HFFc6 (cell line): ENCODE measurements around the gene L3HYPDH. TPM values are rescaled to one million over a fixed set of nuclear protein-coding genes. Genes with fewer than 3 reads are reported as not detected.

Experiments used
- DNase-seq: peaks from one replicate; pipeline ENCODE4 v3.0.0-alpha.2; 2018
- H3K27ac Mint-ChIP-seq: 2 replicates; pipeline ENCODE4 v1.8.0; 2020; ENCODE audit warnings: mild to moderate bottlenecking, mixed read lengths
- H3K27me3 Mint-ChIP-seq: 2 replicates; pipeline ENCODE4 v1.8.0; 2021; ENCODE audit warnings: mild to moderate bottlenecking, moderate library complexity, mixed read lengths; ENCODE audit not compliant: insufficient read depth
- H3K36me3 Mint-ChIP-seq: 2 replicates; pipeline ENCODE4 v1.8.0; 2021; ENCODE audit warnings: low read depth, mixed read lengths
- H3K4me1 Mint-ChIP-seq: 2 replicates; pipeline ENCODE4 v1.8.0; 2020; ENCODE audit warnings: low read depth, mixed read lengths
- H3K4me3 Mint-ChIP-seq: 2 replicates; pipeline ENCODE4 v1.8.0; 2020; ENCODE audit warnings: mild to moderate bottlenecking, moderate library complexity, mixed read lengths
- H3K9me3 Mint-ChIP-seq: 2 replicates; pipeline ENCODE4 v1.8.0; 2020; ENCODE audit warnings: mild to moderate bottlenecking, mixed read lengths
- total RNA-seq, 6 experiments: library from RNA; stranded (reverse); fragmentation: NEBNext Ultra II Directional; extraction: Animal tissue kit (Norgen Biotek cat#: 25700); gene quantifications; 2 replicates in 1 of 6; 3 replicates in 5 of 6; pipeline ENCODE4 v1.2.3, GENCODE V29; 2021
- TF ChIP-seq, protein P1 (sequence below): fragments of 200-600 bp; sonication (generic); IDR thresholded peaks from 2 replicates; pipeline ENCODE4 v1.5.0; 2021; ENCODE audit warnings: antibody characterized with exemption, mild to moderate bottlenecking

The L3HYPDH gene
- total RNA-seq, 6 experiments from 2014 or later = 20.6 to 25.7 (median 21.4) TPM

DNA sequence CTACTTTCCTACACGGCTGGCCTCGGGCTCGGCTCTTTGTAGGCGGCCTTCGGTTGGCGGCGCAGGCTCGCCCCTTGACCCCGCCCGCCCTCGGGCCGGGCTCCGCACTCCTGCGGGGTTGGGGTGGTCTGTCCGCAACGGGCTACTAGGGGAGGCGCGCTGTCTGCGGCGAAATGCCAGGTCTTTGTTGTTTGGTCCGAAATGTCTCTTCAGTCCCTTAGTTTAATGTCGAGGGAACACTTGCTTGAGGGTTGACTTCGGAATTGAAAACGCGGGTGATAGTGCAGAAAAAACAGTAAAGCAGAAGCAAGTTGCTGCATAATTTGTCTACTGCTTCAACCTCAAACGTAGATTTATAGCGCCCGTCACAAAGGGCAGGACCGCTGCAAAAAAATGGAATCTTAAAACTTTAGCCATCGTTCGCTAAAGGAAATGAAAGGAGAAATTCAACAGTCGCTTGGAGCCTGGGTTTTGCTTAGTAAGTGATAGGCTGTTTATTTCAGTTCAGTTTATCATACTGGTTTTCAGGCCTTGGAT is 499 bp upstream of the L3HYPDH start:
- Mint-ChIP-seq H3K4me3 (peak overlapping the region; percentile 98), H3K27ac (peak overlapping the region; percentile 99), H3K36me3 (peaks cover 35% of the 10 kb centered on the region), H3K4me1 (peaks cover 66% of the 10 kb centered on the region), H3K27me3 (no peaks in the 10 kb centered on the region), H3K9me3 (no peaks in the 10 kb centered on the region)
- DNase-seq = peak; percentile 28
- TF ChIP-seq, protein P1, sequence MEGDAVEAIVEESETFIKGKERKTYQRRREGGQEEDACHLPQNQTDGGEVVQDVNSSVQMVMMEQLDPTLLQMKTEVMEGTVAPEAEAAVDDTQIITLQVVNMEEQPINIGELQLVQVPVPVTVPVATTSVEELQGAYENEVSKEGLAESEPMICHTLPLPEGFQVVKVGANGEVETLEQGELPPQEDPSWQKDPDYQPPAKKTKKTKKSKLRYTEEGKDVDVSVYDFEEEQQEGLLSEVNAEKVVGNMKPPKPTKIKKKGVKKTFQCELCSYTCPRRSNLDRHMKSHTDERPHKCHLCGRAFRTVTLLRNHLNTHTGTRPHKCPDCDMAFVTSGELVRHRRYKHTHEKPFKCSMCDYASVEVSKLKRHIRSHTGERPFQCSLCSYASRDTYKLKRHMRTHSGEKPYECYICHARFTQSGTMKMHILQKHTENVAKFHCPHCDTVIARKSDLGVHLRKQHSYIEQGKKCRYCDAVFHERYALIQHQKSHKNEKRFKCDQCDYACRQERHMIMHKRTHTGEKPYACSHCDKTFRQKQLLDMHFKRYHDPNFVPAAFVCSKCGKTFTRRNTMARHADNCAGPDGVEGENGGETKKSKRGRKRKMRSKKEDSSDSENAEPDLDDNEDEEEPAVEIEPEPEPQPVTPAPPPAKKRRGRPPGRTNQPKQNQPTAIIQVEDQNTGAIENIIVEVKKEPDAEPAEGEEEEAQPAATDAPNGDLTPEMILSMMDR = no peak

DNA sequence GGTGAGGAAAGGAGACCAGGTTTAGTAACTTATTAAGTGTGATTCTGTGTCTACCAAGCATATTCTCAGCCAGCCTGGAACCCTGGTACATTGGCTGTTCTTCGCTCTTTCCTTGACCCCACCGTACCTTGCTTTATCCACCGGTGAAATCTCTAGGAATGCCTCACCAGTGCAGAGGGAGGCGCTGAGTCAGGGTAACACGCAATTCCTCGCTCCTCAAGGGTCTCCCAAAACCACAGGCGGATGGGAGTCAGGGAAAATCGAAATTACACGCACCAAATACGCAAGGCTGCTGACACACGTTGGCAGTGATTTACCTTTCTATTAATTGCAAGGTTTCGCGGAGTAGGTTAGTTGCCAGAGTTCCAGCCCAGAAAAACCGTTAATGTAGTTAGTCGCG is 845 bp downstream of the L3HYPDH start:
- H3K36me3 Mint-ChIP-seq = peaks cover 31% of the 10 kb centered on the region
- TF ChIP-seq, protein P1 = no peak
- peak overlapping the region; percentile 99 for H3K27ac Mint-ChIP-seq
- H3K9me3 Mint-ChIP-seq = no peaks in the 10 kb centered on the region
- peak overlapping the region; percentile 98 for H3K4me3 Mint-ChIP-seq
- peaks cover 62% of the 10 kb centered on the region for H3K4me1 Mint-ChIP-seq
- peaks cover 2% of the 10 kb centered on the region; the same call in 1 of the 2 replicates for H3K27me3 Mint-ChIP-seq
- DNase-seq = peak; percentile 47

DNA sequence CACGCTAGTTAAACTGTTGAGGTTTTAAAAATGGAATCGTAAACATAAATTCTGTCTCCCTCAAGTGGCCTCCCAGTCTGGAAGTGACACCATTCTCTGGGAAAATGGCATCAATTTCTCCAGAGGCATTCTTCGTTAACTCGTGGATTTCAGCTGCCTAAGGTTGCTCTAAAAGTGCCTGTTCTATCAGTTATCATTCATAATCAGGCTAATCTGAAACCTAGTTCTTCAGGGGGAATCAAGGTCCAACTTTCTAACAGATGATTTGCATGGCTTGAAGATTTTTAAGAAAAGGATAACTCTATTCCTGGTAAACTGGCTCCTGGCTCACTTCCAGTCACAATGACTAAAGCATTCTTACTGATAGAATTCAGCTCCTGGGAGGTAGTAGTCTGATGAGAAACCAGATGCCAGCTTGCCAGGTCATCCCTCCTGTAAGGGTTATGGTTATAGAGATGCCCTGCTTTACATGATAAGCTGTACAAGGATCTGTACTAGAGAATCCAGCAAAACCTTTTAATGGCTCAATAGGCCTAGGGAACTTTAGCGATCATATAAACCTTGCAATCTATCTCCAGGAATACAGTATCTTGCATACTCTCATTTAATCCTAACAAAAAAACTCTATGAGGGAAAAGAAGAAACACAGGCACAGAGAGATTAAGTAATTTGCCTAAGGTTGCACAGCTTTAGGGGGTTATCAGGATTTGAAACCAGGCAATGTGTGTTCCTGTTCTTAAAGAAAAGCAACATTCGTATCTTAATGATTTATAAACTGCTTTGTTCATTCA is 1.5 kb downstream of the L3HYPDH start:
- Mint-ChIP-seq H3K27ac (peak overlapping the region; percentile 99), H3K4me1 (peaks cover 58% of the 10 kb centered on the region), H3K36me3 (peaks cover 28% of the 10 kb centered on the region)

DNA sequence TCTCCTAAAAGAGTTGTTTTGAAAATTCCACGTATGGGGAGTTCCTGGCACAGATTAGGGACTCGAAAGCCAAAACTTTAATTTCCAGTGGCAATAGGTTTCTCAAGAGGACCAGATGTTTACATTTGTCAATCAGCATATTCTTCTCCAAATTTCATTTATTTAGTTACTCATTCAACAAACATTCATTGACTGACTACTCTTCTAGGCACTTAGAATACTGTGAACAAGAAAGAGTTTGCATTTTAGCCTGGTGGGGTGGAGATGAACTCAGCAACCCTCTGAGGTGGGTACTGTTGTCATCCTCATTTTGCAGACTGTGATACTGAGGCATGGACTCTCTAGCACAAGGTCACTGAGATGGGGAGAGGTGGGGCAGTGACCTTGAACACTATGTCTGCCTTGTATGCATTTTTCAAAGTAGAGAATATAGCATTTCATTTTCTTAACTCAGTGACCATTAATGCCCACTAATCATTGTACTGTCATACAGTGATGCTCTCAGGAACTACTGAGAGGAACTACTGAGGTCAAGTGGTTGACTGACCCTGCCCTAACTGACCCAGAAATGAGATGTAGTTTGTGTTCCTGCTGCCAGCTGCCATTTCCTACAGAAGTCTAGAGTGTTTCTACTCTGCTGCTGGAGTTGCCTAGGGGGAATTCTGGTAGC is 2.2 kb downstream of the L3HYPDH start:
- Mint-ChIP-seq H3K27ac (peak overlapping the region; percentile 99), H3K4me3 (peak overlapping the region; percentile 98), H3K9me3 (no peaks in the 10 kb centered on the region), H3K36me3 (peaks cover 32% of the 10 kb centered on the region), H3K27me3 (peaks cover 2% of the 10 kb centered on the region; the same call in 1 of the 2 replicates), H3K4me1 (peaks cover 63% of the 10 kb centered on the region)
- DNase-seq = peak; percentile 31
- TF ChIP-seq, protein P1 = no peak

More for the DNA sequence above, 1.5 kb downstream of the L3HYPDH start:
- peak overlapping the region; percentile 98 for H3K4me3 Mint-ChIP-seq
- H3K27me3 Mint-ChIP-seq = peaks cover 2% of the 10 kb centered on the region; the same call in 1 of the 2 replicates
- H3K9me3 Mint-ChIP-seq = no peaks in the 10 kb centered on the region
- DNase-seq = peak; percentile 95
- TF ChIP-seq, protein P1 = peak; percentile 14; the same call in 1 of the 2 replicates

DNA sequence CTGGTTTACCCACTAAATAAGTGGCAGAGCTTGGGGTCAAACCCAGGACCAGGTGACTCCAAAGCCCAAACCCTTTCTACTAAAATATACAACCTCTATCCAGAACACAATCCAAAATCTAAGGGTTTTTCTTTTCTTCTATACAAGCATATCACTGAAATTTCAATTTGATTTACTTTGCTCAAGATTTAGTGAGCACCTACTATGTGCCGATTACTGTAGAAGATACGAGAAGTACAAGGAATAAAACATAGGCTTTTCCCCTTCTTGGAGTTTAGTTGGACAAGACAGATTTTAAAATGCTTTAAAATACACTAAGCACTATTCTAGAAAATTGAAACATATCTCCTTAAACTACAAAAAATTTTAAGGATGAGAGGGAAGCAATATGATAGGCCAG is 2.8 kb downstream of the L3HYPDH start:
- Mint-ChIP-seq H3K4me3 (peak overlapping the region; percentile 98), H3K27me3 (peaks cover 2% of the 10 kb centered on the region; the same call in 1 of the 2 replicates), H3K36me3 (peaks cover 36% of the 10 kb centered on the region), H3K9me3 (no peaks in the 10 kb centered on the region), H3K4me1 (peaks cover 66% of the 10 kb centered on the region), H3K27ac (peak overlapping the region; percentile 99)
- DNase-seq = no peak
- TF ChIP-seq, protein P1 = no peak
